Mammary epithelial cell (primary cell): Measurements from ENCODE around the gene FAM107A.

Experiments used
- EZH2 ChIP-seq: IDR thresholded peaks from 2 replicates; pipeline ENCODE4 v1.6.1; 2012; ENCODE audit warnings: low read length, inconsistent platforms, borderline replicate concordance
- TF ChIP-seq, protein P1 (sequence below), 2 donors: IDR thresholded peaks in 1 of 2; conservative IDR thresholded peaks in 1 of 2; 2 replicates each; pipeline ENCODE4 v1.5.1; 2011 to 2012; ENCODE audit warnings: inconsistent platforms in 2 of 2, low read length in 2 of 2, mild to moderate bottlenecking in 2 of 2, control low read depth in 1 of 2, low read depth in 1 of 2; ENCODE audit not compliant: insufficient read depth in 1 of 2; ENCODE audit errors: extremely low read depth in 1 of 2

DNA sequence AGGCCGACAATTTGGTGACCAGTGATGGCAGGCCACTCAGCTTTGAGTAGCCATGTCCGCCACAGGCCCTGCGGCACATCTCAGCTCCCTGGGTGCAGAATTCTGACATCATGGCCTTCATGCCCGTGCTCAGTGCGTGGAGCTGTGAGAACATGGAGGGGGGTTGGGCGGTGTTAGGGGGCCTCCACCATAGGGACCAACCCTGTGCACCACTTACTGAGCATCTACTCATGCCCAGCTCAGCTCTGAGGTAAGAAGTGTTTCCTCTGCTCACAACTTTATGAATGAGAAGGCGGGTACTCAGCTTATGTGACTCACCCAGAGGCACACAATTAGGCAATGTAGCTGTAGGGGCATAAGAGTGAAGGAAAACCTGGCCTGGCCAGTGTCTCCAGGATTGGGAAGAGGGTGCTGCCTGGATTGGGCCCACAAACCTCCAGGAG lies 50.7 kb downstream of the FAM107A start:
- TF ChIP-seq, protein P1, sequence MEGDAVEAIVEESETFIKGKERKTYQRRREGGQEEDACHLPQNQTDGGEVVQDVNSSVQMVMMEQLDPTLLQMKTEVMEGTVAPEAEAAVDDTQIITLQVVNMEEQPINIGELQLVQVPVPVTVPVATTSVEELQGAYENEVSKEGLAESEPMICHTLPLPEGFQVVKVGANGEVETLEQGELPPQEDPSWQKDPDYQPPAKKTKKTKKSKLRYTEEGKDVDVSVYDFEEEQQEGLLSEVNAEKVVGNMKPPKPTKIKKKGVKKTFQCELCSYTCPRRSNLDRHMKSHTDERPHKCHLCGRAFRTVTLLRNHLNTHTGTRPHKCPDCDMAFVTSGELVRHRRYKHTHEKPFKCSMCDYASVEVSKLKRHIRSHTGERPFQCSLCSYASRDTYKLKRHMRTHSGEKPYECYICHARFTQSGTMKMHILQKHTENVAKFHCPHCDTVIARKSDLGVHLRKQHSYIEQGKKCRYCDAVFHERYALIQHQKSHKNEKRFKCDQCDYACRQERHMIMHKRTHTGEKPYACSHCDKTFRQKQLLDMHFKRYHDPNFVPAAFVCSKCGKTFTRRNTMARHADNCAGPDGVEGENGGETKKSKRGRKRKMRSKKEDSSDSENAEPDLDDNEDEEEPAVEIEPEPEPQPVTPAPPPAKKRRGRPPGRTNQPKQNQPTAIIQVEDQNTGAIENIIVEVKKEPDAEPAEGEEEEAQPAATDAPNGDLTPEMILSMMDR (conservative IDR thresholded peaks at IDR 0.05 in 1 of 2, IDR thresholded peaks at IDR 0.05 in 1 of 2; ENCODE audit: extremely low read depth in 1 of 2, insufficient read depth in 1 of 2, low read depth in 1 of 2, low read length in 2 of 2) = no peak
- no peak for TF ChIP-seq EZH2
